ENCODE data around the gene UST.

DNA sequence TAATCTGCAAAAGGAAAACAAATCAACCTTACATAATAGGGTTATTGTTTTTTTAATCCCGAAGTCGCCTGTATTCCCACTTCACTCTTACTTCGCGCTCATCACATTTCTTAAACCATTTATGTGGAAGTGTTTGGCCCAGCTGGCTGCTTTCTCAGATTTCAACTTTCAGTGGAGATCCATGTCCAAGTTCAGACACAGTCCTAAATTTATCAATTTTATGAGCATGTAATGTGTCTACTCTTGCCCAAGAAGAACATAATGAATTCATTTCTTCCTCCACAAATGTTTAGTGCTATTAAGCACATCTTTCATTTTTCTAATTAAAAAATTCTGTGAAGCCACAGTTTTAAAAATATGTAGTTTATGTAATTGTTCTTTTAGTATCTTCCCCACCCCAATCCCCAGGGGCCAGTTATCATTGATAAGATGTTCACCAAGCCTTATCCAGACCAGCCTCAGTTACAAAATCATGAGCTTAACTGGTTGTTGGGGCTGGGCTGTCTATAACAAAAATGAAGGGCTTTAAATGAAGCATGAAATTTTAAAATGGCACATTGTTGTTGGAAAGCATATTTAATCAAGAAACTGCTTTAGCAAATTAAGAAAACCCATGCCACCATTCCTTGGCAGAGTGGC, 151.7 kb downstream of the UST start:
- TF ChIP-seq FOXM1 (IDR thresholded peaks at IDR 0.05; ENCODE audit: borderline replicate concordance), result no peak
- no peak for TF ChIP-seq SP1 (IDR thresholded peaks at IDR 0.05)
- TF ChIP-seq ARNT (IDR thresholded peaks at IDR 0.05), result no peak
- TF ChIP-seq TARDBP (IDR thresholded peaks at IDR 0.05), result no peak
- no peak for TF ChIP-seq L3MBTL2 (conservative IDR thresholded peaks at IDR 0.05)
- no peak for TF ChIP-seq FOXA1 (IDR thresholded peaks at IDR 0.05)
- no peak for TF ChIP-seq HDGF (IDR thresholded peaks at IDR 0.05; ENCODE audit: borderline replicate concordance)
- TF ChIP-seq BHLHE40 (IDR thresholded peaks at IDR 0.05; ENCODE audit: borderline replicate concordance), result no peak
- peak; percentile 27; the same call in 1 of the 2 replicates for TF ChIP-seq PKNOX1 (IDR thresholded peaks at IDR 0.05)
- no peak for TF ChIP-seq ZNF384 (IDR thresholded peaks at IDR 0.05)
- no peak for TF ChIP-seq ELF4 (IDR thresholded peaks at IDR 0.05)
- TF ChIP-seq SUZ12 (IDR thresholded peaks at IDR 0.05), result no peak
- TF ChIP-seq NFRKB (IDR thresholded peaks at IDR 0.05), result no peak
